Measurements from ENCODE around the gene ASIC3.

DNA sequence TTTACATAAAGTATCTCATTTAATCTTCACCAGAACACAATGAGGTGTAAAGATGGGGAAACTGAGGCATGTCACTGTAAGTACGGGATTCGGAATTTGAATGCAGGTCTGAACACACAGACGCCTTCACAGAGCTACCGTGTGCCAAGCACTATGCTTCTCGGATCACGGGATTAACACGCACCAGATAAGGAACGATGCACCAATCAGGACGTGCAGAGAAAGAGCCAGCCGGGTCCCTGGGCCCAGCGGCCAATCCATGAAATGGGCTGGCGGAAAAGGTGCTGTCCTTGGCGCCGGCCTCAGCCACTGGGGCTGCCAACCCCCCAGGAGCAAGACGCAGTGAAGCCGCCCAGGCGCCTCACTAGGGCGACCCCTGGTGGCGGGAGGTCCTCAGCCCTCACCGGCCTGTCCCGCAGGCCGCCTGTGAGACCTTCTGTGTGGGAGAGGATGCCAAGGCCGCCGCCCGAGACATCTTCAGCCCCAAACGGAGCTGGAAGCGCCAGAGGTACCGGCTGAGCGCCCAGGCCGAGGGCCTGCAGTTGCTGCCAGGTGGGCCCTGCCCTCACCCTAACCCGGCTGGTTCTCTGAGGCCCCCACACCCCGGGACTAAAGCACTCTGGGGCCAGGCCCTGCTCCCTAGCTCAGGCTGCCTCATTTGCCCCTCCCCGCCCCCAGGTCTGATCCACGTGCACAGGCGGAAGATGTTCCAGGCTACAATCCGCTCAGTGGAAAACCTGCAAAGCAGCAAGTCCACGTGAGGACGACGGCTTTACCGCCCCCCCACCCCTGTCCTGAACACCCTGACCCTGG, 39.6 kb upstream of the ASIC3 start:
- TF ChIP-seq, protein P1, sequence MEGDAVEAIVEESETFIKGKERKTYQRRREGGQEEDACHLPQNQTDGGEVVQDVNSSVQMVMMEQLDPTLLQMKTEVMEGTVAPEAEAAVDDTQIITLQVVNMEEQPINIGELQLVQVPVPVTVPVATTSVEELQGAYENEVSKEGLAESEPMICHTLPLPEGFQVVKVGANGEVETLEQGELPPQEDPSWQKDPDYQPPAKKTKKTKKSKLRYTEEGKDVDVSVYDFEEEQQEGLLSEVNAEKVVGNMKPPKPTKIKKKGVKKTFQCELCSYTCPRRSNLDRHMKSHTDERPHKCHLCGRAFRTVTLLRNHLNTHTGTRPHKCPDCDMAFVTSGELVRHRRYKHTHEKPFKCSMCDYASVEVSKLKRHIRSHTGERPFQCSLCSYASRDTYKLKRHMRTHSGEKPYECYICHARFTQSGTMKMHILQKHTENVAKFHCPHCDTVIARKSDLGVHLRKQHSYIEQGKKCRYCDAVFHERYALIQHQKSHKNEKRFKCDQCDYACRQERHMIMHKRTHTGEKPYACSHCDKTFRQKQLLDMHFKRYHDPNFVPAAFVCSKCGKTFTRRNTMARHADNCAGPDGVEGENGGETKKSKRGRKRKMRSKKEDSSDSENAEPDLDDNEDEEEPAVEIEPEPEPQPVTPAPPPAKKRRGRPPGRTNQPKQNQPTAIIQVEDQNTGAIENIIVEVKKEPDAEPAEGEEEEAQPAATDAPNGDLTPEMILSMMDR (IDR thresholded peaks at IDR 0.05) = peak in 4 of 7 experiments; percentile 46 to 72 (median 58)
- TF ChIP-seq POLR2AphosphoS5 (IDR thresholded peaks at IDR 0.05) = peak in 1 of 3 donors; percentile 5

Data from stomach (tissue), 4 donors.